ENCODE results near the gene OMA1.

Gene OMA1

GRCh38 chr1:58513956-58514355 is 32.6 kb downstream of the OMA1 start:
- POLR2A ChIA-PET: no interaction called here
- no peak for DNase-seq (ENCODE audit: extremely low spot score)
- CTCF ChIA-PET: interaction anchor here (1.1 to 7.2 kb wide), 5 partner anchors 11 to 1245 kb away, joined by 3 to 122 read pairs (median 18); partner anchors contain the start of gene OMA1
- TF ChIP-seq, protein P1, sequence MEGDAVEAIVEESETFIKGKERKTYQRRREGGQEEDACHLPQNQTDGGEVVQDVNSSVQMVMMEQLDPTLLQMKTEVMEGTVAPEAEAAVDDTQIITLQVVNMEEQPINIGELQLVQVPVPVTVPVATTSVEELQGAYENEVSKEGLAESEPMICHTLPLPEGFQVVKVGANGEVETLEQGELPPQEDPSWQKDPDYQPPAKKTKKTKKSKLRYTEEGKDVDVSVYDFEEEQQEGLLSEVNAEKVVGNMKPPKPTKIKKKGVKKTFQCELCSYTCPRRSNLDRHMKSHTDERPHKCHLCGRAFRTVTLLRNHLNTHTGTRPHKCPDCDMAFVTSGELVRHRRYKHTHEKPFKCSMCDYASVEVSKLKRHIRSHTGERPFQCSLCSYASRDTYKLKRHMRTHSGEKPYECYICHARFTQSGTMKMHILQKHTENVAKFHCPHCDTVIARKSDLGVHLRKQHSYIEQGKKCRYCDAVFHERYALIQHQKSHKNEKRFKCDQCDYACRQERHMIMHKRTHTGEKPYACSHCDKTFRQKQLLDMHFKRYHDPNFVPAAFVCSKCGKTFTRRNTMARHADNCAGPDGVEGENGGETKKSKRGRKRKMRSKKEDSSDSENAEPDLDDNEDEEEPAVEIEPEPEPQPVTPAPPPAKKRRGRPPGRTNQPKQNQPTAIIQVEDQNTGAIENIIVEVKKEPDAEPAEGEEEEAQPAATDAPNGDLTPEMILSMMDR (IDR thresholded peaks at IDR 0.05; ENCODE audit: control extremely low read depth, extremely low read depth, low read depth, missing control alignments): no peak

GRCh38 chr1:58508629-58509028 is 37.9 kb downstream of the OMA1 start:
- CTCF ChIA-PET: interaction anchor here (0.6 to 1.3 kb wide), 4 partner anchors 8 to 144 kb away, joined by 3 to 7 read pairs (median 3); no protein-coding TSS in a partner anchor
- TF ChIP-seq, protein P1 (IDR thresholded peaks at IDR 0.05; ENCODE audit: control extremely low read depth, extremely low read depth, low read depth, missing control alignments): no peak
- POLR2A ChIA-PET: no interaction called here
- DNase-seq (ENCODE audit: extremely low spot score): no peak

DNA sequence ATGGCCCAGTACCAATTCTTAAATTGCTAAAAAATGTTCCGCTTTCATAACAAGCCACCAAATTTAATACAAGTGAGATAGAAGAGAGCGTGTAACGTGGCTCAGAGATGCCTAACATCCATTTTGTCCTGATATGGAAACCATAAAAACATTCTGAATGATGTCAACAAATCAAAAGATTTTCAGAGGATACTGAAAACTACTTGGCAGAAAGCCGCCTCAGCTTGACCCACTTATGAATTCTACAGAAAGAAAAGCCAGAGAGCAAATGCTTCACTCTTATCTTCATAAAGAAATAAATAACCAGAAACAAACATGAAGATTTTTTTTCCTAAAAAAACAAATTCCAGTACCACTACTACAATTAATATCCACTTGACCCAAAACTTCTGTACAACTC is 41.2 kb downstream of the OMA1 start:
- TF ChIP-seq, protein P1 (IDR thresholded peaks at IDR 0.05; ENCODE audit: control extremely low read depth, extremely low read depth, low read depth, missing control alignments): no peak
- ChIA-PET POLR2A (no interaction called here), CTCF (interaction anchor here (1.0 to 1.4 kb wide), 2 partner anchors 11 to 147 kb away, joined by 3 to 4 read pairs; no protein-coding TSS in a partner anchor)

DNA sequence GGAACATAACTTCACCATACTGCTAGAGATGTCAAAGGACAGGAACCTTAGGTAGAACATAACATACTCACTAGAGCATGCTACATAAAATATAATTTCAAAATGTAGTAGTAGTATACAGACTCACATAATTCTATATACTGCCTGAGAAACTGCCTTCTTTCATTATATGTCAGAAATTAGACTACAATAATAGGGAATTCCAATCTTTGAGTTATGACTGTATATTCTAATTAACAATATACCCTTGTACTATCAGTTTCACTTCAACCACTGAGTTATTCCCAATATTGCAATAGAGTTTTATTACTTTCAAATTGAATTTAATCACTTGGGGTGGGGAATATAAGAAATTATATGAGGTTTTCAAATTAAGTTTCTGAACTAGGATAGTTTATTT is 44.0 kb downstream of the OMA1 start:
- DNase-seq (ENCODE audit: extremely low spot score): no peak
- CTCF ChIA-PET: interaction anchor here (1.2 to 2.4 kb wide), 2 partner anchors 13 to 150 kb away, joined by 3 to 10 read pairs; no protein-coding TSS in a partner anchor
- TF ChIP-seq, protein P1 (IDR thresholded peaks at IDR 0.05; ENCODE audit: control extremely low read depth, extremely low read depth, low read depth, missing control alignments): no peak
- POLR2A ChIA-PET: no interaction called here

More for the DNA sequence above, 41.2 kb downstream of the OMA1 start:
- DNase-seq (ENCODE audit: extremely low spot score): no peak

DNA sequence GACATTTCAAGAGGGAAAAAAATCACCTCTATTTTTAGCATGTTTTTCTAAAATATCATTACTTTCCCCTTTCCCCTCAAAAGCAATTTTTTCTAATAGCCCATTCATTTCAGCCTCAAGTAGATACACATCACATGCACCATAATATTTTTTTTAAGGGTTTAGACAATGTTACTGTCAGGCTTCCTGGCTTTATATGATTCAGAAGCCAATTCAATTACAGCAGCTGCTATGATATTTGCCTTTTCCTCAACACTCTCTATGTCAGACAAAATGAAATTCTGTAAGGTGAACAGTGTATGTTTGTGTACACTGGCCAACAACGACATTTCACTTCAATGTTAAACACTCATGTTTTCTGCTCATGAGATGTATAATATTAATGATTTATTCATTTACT is 46.5 kb downstream of the OMA1 start:
- no peak for DNase-seq (ENCODE audit: extremely low spot score)
- TF ChIP-seq, protein P1 (IDR thresholded peaks at IDR 0.05; ENCODE audit: control extremely low read depth, extremely low read depth, low read depth, missing control alignments): no peak
- POLR2A ChIA-PET: no interaction called here
- CTCF ChIA-PET: interaction anchor here (1.0 to 2.4 kb wide), 2 partner anchors 15 to 153 kb away, joined by 3 to 10 read pairs; no protein-coding TSS in a partner anchor

DNA sequence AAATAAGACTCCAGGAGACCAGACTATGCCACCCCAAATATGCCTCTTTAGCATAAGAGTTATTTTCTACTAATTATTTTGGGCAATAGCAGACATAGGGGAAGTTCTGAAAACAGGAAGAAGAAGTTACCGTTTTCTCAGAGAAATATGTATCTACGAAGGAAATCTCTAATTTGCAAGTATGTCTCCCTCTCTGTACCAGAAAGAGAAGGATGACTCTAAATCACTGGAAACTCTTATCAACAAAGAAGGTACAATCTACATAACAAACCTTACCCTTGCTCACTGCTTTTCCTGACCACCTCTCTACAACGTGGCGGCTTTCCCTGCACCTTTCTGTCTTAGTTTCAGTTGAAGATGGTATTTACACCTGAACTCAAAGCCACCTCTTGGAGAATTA is 49.0 kb downstream of the OMA1 start:
- TF ChIP-seq, protein P1 (IDR thresholded peaks at IDR 0.05; ENCODE audit: control extremely low read depth, extremely low read depth, low read depth, missing control alignments): no peak
- CTCF ChIA-PET: no interaction called here
- POLR2A ChIA-PET: no interaction called here
- no peak for DNase-seq (ENCODE audit: extremely low spot score)

Measured in GM10248 (cell line).